ENCODE measurements around the gene BMERB1.
"Not testable (repeated sequence)": the region's sequence is repeated elsewhere in the genome, so short reads cannot be mapped to it uniquely, and the experiment has no call there.

BMERB1 gene

GRCh38 chr16:15547768-15548096 lies 113.3 kb downstream of the BMERB1 start:
- no peak for FAIRE-seq
- no peak for DNase-seq (ENCODE audit: insufficient read length, low spot score)
- no peak for TF ChIP-seq POLR2A (IDR thresholded peaks at IDR 0.05; ENCODE audit: low read depth, low read length)
- no peak for TF ChIP-seq POU2F2 (IDR thresholded peaks at IDR 0.05; ENCODE audit: low read depth, low read length)
- TF ChIP-seq POLR2AphosphoS5 (IDR thresholded peaks at IDR 0.05; ENCODE audit: low read depth, low read length), result no peak
- no peak for TF ChIP-seq TAF1 (IDR thresholded peaks at IDR 0.05; ENCODE audit: low read depth, low read length)
- TF ChIP-seq PAX5 (IDR thresholded peaks at IDR 0.05; ENCODE audit: insufficient read depth, low read length, severe bottlenecking), result no peak
- no peak for TF ChIP-seq SPI1 (IDR thresholded peaks at IDR 0.05; ENCODE audit: low read depth, low read length)

GRCh38 chr16:15548482-15548891 lies 114.1 kb downstream of the BMERB1 start:
- TF ChIP-seq SPI1 (IDR thresholded peaks at IDR 0.05; ENCODE audit: low read depth, low read length) (no peak), POLR2AphosphoS5 (IDR thresholded peaks at IDR 0.05; ENCODE audit: low read depth, low read length) (no peak), TAF1 (IDR thresholded peaks at IDR 0.05; ENCODE audit: low read depth, low read length) (no peak), POLR2A (IDR thresholded peaks at IDR 0.05; ENCODE audit: low read depth, low read length) (no peak), PAX5 (IDR thresholded peaks at IDR 0.05; ENCODE audit: insufficient read depth, low read length, severe bottlenecking) (no peak), POU2F2 (IDR thresholded peaks at IDR 0.05; ENCODE audit: low read depth, low read length) (no peak)
- no peak for FAIRE-seq
- DNase-seq (ENCODE audit: insufficient read length, low spot score), result no peak

GRCh38 chr16:15552507-15552906 lies 118.1 kb downstream of the BMERB1 start:
- TF ChIP-seq SPI1 (IDR thresholded peaks at IDR 0.05; ENCODE audit: low read depth, low read length), result no peak
- TF ChIP-seq POLR2AphosphoS5 (IDR thresholded peaks at IDR 0.05; ENCODE audit: low read depth, low read length), result no peak
- TF ChIP-seq PAX5 (IDR thresholded peaks at IDR 0.05; ENCODE audit: insufficient read depth, low read length, severe bottlenecking), result no peak
- TF ChIP-seq TAF1 (IDR thresholded peaks at IDR 0.05; ENCODE audit: low read depth, low read length), result no peak
- TF ChIP-seq POLR2A (IDR thresholded peaks at IDR 0.05; ENCODE audit: low read depth, low read length), result no peak
- no peak for TF ChIP-seq POU2F2 (IDR thresholded peaks at IDR 0.05; ENCODE audit: low read depth, low read length)
- no peak for FAIRE-seq
- DNase-seq (ENCODE audit: insufficient read length, low spot score), result no peak

GRCh38 chr16:15553313-15554088 lies 119.1 kb downstream of the BMERB1 start:
- TF ChIP-seq POU2F2 (IDR thresholded peaks at IDR 0.05; ENCODE audit: low read depth, low read length) (no peak), POLR2AphosphoS5 (IDR thresholded peaks at IDR 0.05; ENCODE audit: low read depth, low read length) (no peak), SPI1 (IDR thresholded peaks at IDR 0.05; ENCODE audit: low read depth, low read length) (no peak), PAX5 (IDR thresholded peaks at IDR 0.05; ENCODE audit: insufficient read depth, low read length, severe bottlenecking) (no peak)
- no peak for DNase-seq (ENCODE audit: insufficient read length, low spot score)
- FAIRE-seq, result no peak

GRCh38 chr16:15556130-15556529 lies 121.7 kb downstream of the BMERB1 start:
- no peak for FAIRE-seq
- TF ChIP-seq POU2F2 (IDR thresholded peaks at IDR 0.05; ENCODE audit: low read depth, low read length) (no peak), TAF1 (IDR thresholded peaks at IDR 0.05; ENCODE audit: low read depth, low read length) (no peak), SPI1 (IDR thresholded peaks at IDR 0.05; ENCODE audit: low read depth, low read length) (no peak), POLR2AphosphoS5 (IDR thresholded peaks at IDR 0.05; ENCODE audit: low read depth, low read length) (no peak), POLR2A (IDR thresholded peaks at IDR 0.05; ENCODE audit: low read depth, low read length) (no peak), PAX5 (IDR thresholded peaks at IDR 0.05; ENCODE audit: insufficient read depth, low read length, severe bottlenecking) (no peak)

GRCh38 chr16:15557258-15557657 lies 122.9 kb downstream of the BMERB1 start:
- DNase-seq (ENCODE audit: insufficient read length, low spot score), result no peak
- no peak for FAIRE-seq
- no peak for TF ChIP-seq POLR2AphosphoS5 (IDR thresholded peaks at IDR 0.05; ENCODE audit: low read depth, low read length)
- TF ChIP-seq TAF1 (IDR thresholded peaks at IDR 0.05; ENCODE audit: low read depth, low read length), result no peak
- no peak for TF ChIP-seq POU2F2 (IDR thresholded peaks at IDR 0.05; ENCODE audit: low read depth, low read length)
- no peak for TF ChIP-seq SPI1 (IDR thresholded peaks at IDR 0.05; ENCODE audit: low read depth, low read length)
- TF ChIP-seq POLR2A (IDR thresholded peaks at IDR 0.05; ENCODE audit: low read depth, low read length), result no peak
- TF ChIP-seq PAX5 (IDR thresholded peaks at IDR 0.05; ENCODE audit: insufficient read depth, low read length, severe bottlenecking), result no peak

More at GRCh38 chr16:15556130-15556529, 121.7 kb downstream of the BMERB1 start:
- no peak for DNase-seq (ENCODE audit: insufficient read length, low spot score)

- DNase-seq (ENCODE audit: insufficient read length, low spot score) (no peak), FAIRE-seq (no peak)
- no peak for TF ChIP-seq TAF1 (IDR thresholded peaks at IDR 0.05; ENCODE audit: low read depth, low read length)
Observed at GRCh38 chr16:15559176-15559575, 124.8 kb downstream of the BMERB1 start.

- TF ChIP-seq POLR2A (IDR thresholded peaks at IDR 0.05; ENCODE audit: low read depth, low read length), result no peak
- no peak for TF ChIP-seq PAX5 (IDR thresholded peaks at IDR 0.05; ENCODE audit: insufficient read depth, low read length, severe bottlenecking)
- no peak for TF ChIP-seq POU2F2 (IDR thresholded peaks at IDR 0.05; ENCODE audit: low read depth, low read length)
- TF ChIP-seq TAF1 (IDR thresholded peaks at IDR 0.05; ENCODE audit: low read depth, low read length), result no peak
- TF ChIP-seq SPI1 (IDR thresholded peaks at IDR 0.05; ENCODE audit: low read depth, low read length), result no peak
- TF ChIP-seq POLR2AphosphoS5 (IDR thresholded peaks at IDR 0.05; ENCODE audit: low read depth, low read length), result no peak
- FAIRE-seq, result no peak
- DNase-seq (ENCODE audit: insufficient read length, low spot score), result no peak
Observed at GRCh38 chr16:15564604-15565339, 130.4 kb downstream of the BMERB1 start.

GRCh38 chr16:15566095-15566494 lies 131.7 kb downstream of the BMERB1 start:
- DNase-seq (ENCODE audit: insufficient read length, low spot score), result no peak
- FAIRE-seq, result no peak
- no peak for TF ChIP-seq TAF1 (IDR thresholded peaks at IDR 0.05; ENCODE audit: low read depth, low read length)
- no peak for TF ChIP-seq POLR2AphosphoS5 (IDR thresholded peaks at IDR 0.05; ENCODE audit: low read depth, low read length)

- no peak for DNase-seq (ENCODE audit: insufficient read length, low spot score)
- no peak for FAIRE-seq
- no peak for TF ChIP-seq PAX5 (IDR thresholded peaks at IDR 0.05; ENCODE audit: insufficient read depth, low read length, severe bottlenecking)
- TF ChIP-seq POU2F2 (IDR thresholded peaks at IDR 0.05; ENCODE audit: low read depth, low read length), result no peak
- no peak for TF ChIP-seq TAF1 (IDR thresholded peaks at IDR 0.05; ENCODE audit: low read depth, low read length)
Observed at GRCh38 chr16:15567823-15568222, 133.4 kb downstream of the BMERB1 start.

GRCh38 chr16:15570666-15571065 lies 136.3 kb downstream of the BMERB1 start:
- DNase-seq (ENCODE audit: insufficient read length, low spot score); FAIRE-seq: not testable (repeated sequence)

Measured in GM12891 (cell line).